B cell (primary cell): ENCODE measurements around the gene OLFM3. TPM values are rescaled to one million over a fixed set of nuclear protein-coding genes. Genes with fewer than 3 reads are reported as not detected.

Source experiments
- ATAC-seq: fragments of 200-7000 bp; cut with Tn5 transposase; one replicate; pipeline ENCODE4 v1.10.0; 2021; ENCODE audit warnings: low read depth, mild to moderate bottlenecking, moderate number of reproducible peaks, moderate library complexity
- CTCF ChIA-PET: fragments of 350-600 bp; sonication (Branson Sonifier 250); formaldehyde crosslinking; loops from one replicate; lab custom pipeline; 2021; ENCODE audit warnings: antibody characterized with exemption, inconsistent platforms; lab: Charles Lee
- POLR2A ChIA-PET: fragments of 350-600 bp; sonication (Branson Sonifier 250); formaldehyde crosslinking; loops from one replicate; lab custom pipeline; 2021; ENCODE audit warnings: antibody characterized with exemption; lab: Charles Lee
- DNase-seq: peaks from one replicate; pipeline ENCODE4 v3.0.0; 2013
- H2AFZ ChIP-seq: 2 replicates; pipeline ENCODE4 v1.6.1; 2012; ENCODE audit warnings: mild to moderate bottlenecking, low read depth, low read length; ENCODE audit not compliant: insufficient read depth, poor library complexity, severe bottlenecking
- H3K27ac ChIP-seq, 2 donors: 1 replicate in 1 of 2; 2 replicates in 1 of 2; pipeline ENCODE4 v1.5.1; 2012 to 2013; ENCODE audit warnings: low read length in 2 of 2, mild to moderate bottlenecking in 2 of 2, moderate library complexity in 1 of 2
- H3K27me3 ChIP-seq, 4 experiments: fragments of 200-600 bp in 1 of 4; sonication (generic) in 1 of 4; replicated peaks in 1 of 4; 1 replicate in 2 of 4; 2 replicates in 2 of 4; pipeline versions ENCODE4 v1.6.1 to v1.7.0; 2013 to 2016; ENCODE audit warnings: low read length in 3 of 4, mild to moderate bottlenecking in 2 of 4, mixed read lengths in 1 of 4, moderate library complexity in 1 of 4; ENCODE audit not compliant: insufficient read depth in 4 of 4, control insufficient read depth in 3 of 4; ENCODE audit errors: control extremely low read depth in 1 of 4
- H3K36me3 ChIP-seq, 2 experiments: replicated peaks in 1 of 2; 1 replicate in 1 of 2; 2 replicates in 1 of 2; pipeline versions ENCODE4 v1.6.1 to v1.7.1; 2013; ENCODE audit warnings: low read length in 1 of 2; ENCODE audit not compliant: insufficient read depth in 2 of 2, control insufficient read depth in 1 of 2; ENCODE audit errors: control extremely low read depth in 1 of 2, extremely low read depth in 1 of 2
- H3K4me1 ChIP-seq, 2 donors: fragments of 200-600 bp in 1 of 2; sonication (generic) in 1 of 2; 1 replicate in 1 of 2; 2 replicates in 1 of 2; pipeline versions ENCODE4 v1.5.1 to v1.6.1; 2013 to 2017; ENCODE audit warnings: low read length in 2 of 2; ENCODE audit not compliant: control insufficient read depth in 2 of 2, insufficient read depth in 2 of 2
- H3K4me2 ChIP-seq: replicated peaks from 2 replicates; pipeline ENCODE3; 2012; ENCODE audit warnings: mild to moderate bottlenecking, low read depth, low read length; ENCODE audit not compliant: poor library complexity, severe bottlenecking
- H3K4me3 ChIP-seq, 5 experiments: fragments of 200-600 bp in 1 of 5; sonication (generic) in 1 of 5; 1 replicate in 3 of 5; 2 replicates in 2 of 5; pipeline versions ENCODE4 v1.5.1 to v1.7.0; 2011 to 2016; ENCODE audit warnings: low read length in 4 of 5, mild to moderate bottlenecking in 4 of 5, low read depth in 2 of 5, control low read depth in 1 of 5, moderate library complexity in 1 of 5; ENCODE audit not compliant: insufficient read depth in 1 of 5; ENCODE audit errors: control extremely low read depth in 1 of 5, extremely low read depth in 1 of 5
- H3K79me2 ChIP-seq: fragments of 200-600 bp; sonication (generic); one replicate; pipeline ENCODE4 v1.6.0; 2016; ENCODE audit warnings: low read length; ENCODE audit not compliant: control insufficient read depth, insufficient read depth
- H3K9ac ChIP-seq: fragments of 200-600 bp; sonication (generic); 2 replicates; pipeline ENCODE4 v1.6.1; 2017; ENCODE audit warnings: mild to moderate bottlenecking, low read length, moderate library complexity
- H3K9me3 ChIP-seq, 3 donors: one replicate each; pipeline versions ENCODE4 v1.6.1 to v1.7.1; 2013; ENCODE audit warnings: low read length in 2 of 3; ENCODE audit not compliant: control insufficient read depth in 2 of 3, insufficient read depth in 1 of 3; ENCODE audit errors: control extremely low read depth in 1 of 3
- H4K20me1 ChIP-seq: 2 replicates; pipeline ENCODE4 v1.6.0; 2012; ENCODE audit warnings: mild to moderate bottlenecking, low read length; ENCODE audit not compliant: insufficient read depth, control insufficient read depth, poor library complexity, severe bottlenecking
- H3K27ac Mint-ChIP-seq: one replicate; pipeline ENCODE4 v1.8.0; 2021; ENCODE audit warnings: mixed read lengths
- H3K27me3 Mint-ChIP-seq: one replicate; pipeline ENCODE4 v1.8.0; 2021; ENCODE audit warnings: mixed read lengths
- H3K4me1 Mint-ChIP-seq: one replicate; pipeline ENCODE4 v1.8.0; 2021; ENCODE audit warnings: mixed read lengths
- H3K4me3 Mint-ChIP-seq: one replicate; pipeline ENCODE4 v1.8.0; 2021; ENCODE audit warnings: mixed read lengths
- H3K9me3 Mint-ChIP-seq: one replicate; pipeline ENCODE4 v1.8.0; 2022; ENCODE audit warnings: mixed read lengths; ENCODE audit not compliant: insufficient read depth
- CTCF ChIP-seq: fragments of 200-600 bp; IDR thresholded peaks from one replicate; pipeline ENCODE4 v1.8.0; 2022; ENCODE audit warnings: antibody characterized with exemption, mild to moderate bottlenecking
- EZH2 ChIP-seq: IDR thresholded peaks from 2 replicates; pipeline ENCODE4 v1.6.1; 2012; ENCODE audit warnings: borderline replicate concordance, low read depth, mild to moderate bottlenecking, moderate library complexity, low read length; ENCODE audit not compliant: insufficient read depth, poor library complexity, severe bottlenecking
- WGBS: methylation state at CpG from one replicate; pipeline ENCODE4 v1.1.5; 2013; ENCODE audit warnings: missing lambda C conversion rate; ENCODE audit not compliant: insufficient coverage; 5-methylcytosine and 5-hydroxymethylcytosine counted together
- intact Hi-C: fragments of 100-400 bp; cut with micrococcal nuclease; formaldehyde crosslinking; loops from one replicate; pipeline ENCODE4 v1.10.0; 2022
- polyA plus RNA-seq: library from polyadenylated mRNA; depleted of rRNA; stranded (reverse); fragments of >200 nt; gene quantifications from 2 replicates; pipeline ENCODE4 v1.2.3, GENCODE V29; 2012
- total RNA-seq, 2 donors: library from RNA; stranded (reverse); fragments of 120-200 nt in 1 of 2; gene quantifications; 1 replicate in 1 of 2; 2 replicates in 1 of 2; pipeline versions ENCODE4 v1.2.3 to v1.2.4, GENCODE V29; 2013 to 2022

Gene OLFM3
- total and polyA plus RNA-seq, 2 donors (not counting 1 experiment from before 2014, with no cell fraction given): not detected

- H3K4me2 ChIP-seq: no peak overlapping the region
- no peaks in the 10 kb centered on the region for H4K20me1 ChIP-seq
- no peak overlapping the region for H3K9ac ChIP-seq
- peaks cover 0 to 14% (median 0%) of the 10 kb centered on the region in 4 experiments for H3K27me3 ChIP-seq
- ChIA-PET POLR2A (no interaction called here), CTCF (no interaction called here)
- no peak overlapping the region for H3K4me3 ChIP-seq
- ATAC-seq: no peak
- H3K27me3 Mint-ChIP-seq: peaks cover 21% of the 10 kb centered on the region
- H3K4me1 ChIP-seq: no peaks in the 10 kb centered on the region
- H3K36me3 ChIP-seq: no peaks in the 10 kb centered on the region
- WGBS: 13% methylated on average over 13 of the region's 20 CpGs
- peaks cover 0 to 5% (median 0%) of the 10 kb centered on the region in 3 donors for H3K9me3 ChIP-seq
- no peak overlapping the region for H2AFZ ChIP-seq
- H3K9me3 Mint-ChIP-seq: no peaks in the 10 kb centered on the region
- no peak for DNase-seq
- H3K27ac Mint-ChIP-seq: no peak overlapping the region
- intact Hi-C loops: no loop called here
- no peaks in the 10 kb centered on the region for H3K79me2 ChIP-seq
- TF ChIP-seq EZH2: no peak
- TF ChIP-seq CTCF: no peak
- no peak overlapping the region for H3K4me3 Mint-ChIP-seq
- no peak overlapping the region for H3K27ac ChIP-seq
- peaks cover 4% of the 10 kb centered on the region for H3K4me1 Mint-ChIP-seq
These were observed 561 bp downstream of the OLFM3 start for GRCh38 chr1:101995984-101996745.

GRCh38 chr1:101993710-101994109, 3.0 kb downstream of the OLFM3 start:
- Histone ChIP-seq H3K79me2 (no peaks in the 10 kb centered on the region), H3K4me2 (no peak overlapping the region), H3K4me1 (no peaks in the 10 kb centered on the region), H4K20me1 (no peaks in the 10 kb centered on the region), H3K36me3 (no peaks in the 10 kb centered on the region), H3K4me3 (no peak overlapping the region), H3K27me3 (peaks cover 0 to 14% (median 0%) of the 10 kb centered on the region in 4 experiments), H3K9me3 (peaks cover 0 to 5% (median 0%) of the 10 kb centered on the region in 3 donors), H2AFZ (no peak overlapping the region), H3K27ac (no peak overlapping the region), H3K9ac (no peak overlapping the region)
- H3K27me3 Mint-ChIP-seq: peaks cover 21% of the 10 kb centered on the region
- H3K4me3 Mint-ChIP-seq: no peak overlapping the region
- H3K27ac Mint-ChIP-seq: no peak overlapping the region
- no peak for ATAC-seq
- DNase-seq: no peak
- intact Hi-C loops: no loop called here
- ChIA-PET POLR2A (no interaction called here), CTCF (no interaction called here)
- no peaks in the 10 kb centered on the region for H3K9me3 Mint-ChIP-seq
- H3K4me1 Mint-ChIP-seq: peaks cover 4% of the 10 kb centered on the region
- no peak for TF ChIP-seq EZH2
- no peak for TF ChIP-seq CTCF
- no CpG with 5 or more reads among the region's 3 CpGs for WGBS
